ENCODE results near the gene GHRHR. TPM values are rescaled to one million over a fixed set of nuclear protein-coding genes. Genes with fewer than 3 reads are reported as not detected.

Gene GHRHR
- total RNA-seq, 1 donor from 2014 or later: not detected

DNA sequence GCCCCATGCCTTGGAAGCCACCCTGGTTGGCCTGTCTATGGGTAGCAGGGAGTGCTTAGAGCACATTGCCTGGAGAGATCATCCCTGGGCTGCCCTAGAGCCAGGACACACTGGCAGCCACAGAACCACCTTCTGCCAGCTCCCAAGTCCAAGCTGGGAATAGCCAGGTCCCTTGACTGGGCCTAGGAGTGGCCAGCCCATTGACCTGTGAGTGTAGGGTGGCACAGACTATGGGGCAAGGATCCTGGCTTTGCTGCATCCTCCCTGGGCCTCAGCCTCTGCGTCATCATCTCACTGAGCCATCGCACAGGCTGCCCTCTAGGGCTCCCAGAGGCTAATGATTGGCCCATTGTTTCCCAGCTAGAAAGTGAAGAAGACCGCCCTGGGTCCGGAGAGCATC, 45.1 kb upstream of the GHRHR start:
- DNase-seq (ENCODE audit: low read depth): no peak
- TF ChIP-seq CTCF (conservative IDR thresholded peaks at IDR 0.05; ENCODE audit: low read depth, low read length): peak; percentile 20
- H3K4me3 ChIP-seq (ENCODE audit: low read depth, low read length): no peak overlapping the region

- no peak for TF ChIP-seq CTCF (conservative IDR thresholded peaks at IDR 0.05; ENCODE audit: low read depth, low read length)
- no peak for DNase-seq (ENCODE audit: low read depth)
- no peak overlapping the region for H3K4me3 ChIP-seq (ENCODE audit: low read depth, low read length)
Measured at GRCh38 chr7:30920021-30920583, 43.7 kb upstream of the GHRHR start.

DNA sequence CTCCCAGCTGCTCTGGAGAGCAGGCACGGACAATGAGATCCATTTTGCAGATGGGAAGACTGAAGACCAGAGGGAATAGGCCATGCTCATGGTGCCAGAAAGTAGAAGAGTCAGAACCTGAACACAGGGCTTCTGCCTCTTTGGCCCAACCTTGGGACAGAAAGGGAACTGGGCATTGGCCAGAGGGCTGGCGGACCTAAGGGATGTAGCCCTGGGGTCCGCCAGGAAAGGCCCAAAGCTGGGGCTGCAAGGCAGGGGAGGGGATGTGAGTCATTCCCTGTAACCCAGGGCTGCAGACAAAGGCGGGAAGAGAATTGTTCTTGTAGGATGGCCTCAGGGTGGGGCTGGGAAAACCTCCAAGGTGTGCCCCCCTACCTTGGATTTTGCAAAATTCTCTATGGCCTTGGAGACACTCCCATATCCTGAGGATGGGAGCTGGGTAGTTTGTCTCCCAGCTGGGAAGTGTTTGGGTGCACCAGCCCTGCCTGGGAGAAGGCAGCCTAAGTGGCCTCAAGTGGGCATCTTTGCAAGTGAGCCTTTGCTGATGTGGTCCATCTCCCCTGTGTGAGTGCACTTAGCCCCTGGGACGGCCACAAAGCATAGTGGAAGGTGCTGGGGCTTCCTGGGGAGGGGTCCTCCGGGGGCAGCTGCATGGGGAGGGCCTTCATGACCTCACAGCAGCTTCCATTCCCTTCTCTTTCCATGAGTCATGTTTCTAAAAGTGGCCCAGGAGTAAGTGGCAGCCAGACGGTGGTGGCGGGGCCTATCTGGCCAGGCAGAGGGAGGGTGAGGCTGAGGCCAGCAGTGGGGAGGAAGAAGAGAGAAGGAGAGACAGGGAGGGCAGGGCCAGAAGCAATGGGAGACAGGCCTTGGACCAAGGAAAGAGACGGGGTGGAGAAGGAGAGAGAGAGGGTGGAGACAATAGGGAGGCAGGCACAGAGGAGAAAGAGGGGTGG, 42.9 kb upstream of the GHRHR start:
- no peak for TF ChIP-seq CTCF (conservative IDR thresholded peaks at IDR 0.05; ENCODE audit: low read depth, low read length)
- no peak for DNase-seq (ENCODE audit: low read depth)
- H3K4me3 ChIP-seq (ENCODE audit: low read depth, low read length): no peak overlapping the region

DNA sequence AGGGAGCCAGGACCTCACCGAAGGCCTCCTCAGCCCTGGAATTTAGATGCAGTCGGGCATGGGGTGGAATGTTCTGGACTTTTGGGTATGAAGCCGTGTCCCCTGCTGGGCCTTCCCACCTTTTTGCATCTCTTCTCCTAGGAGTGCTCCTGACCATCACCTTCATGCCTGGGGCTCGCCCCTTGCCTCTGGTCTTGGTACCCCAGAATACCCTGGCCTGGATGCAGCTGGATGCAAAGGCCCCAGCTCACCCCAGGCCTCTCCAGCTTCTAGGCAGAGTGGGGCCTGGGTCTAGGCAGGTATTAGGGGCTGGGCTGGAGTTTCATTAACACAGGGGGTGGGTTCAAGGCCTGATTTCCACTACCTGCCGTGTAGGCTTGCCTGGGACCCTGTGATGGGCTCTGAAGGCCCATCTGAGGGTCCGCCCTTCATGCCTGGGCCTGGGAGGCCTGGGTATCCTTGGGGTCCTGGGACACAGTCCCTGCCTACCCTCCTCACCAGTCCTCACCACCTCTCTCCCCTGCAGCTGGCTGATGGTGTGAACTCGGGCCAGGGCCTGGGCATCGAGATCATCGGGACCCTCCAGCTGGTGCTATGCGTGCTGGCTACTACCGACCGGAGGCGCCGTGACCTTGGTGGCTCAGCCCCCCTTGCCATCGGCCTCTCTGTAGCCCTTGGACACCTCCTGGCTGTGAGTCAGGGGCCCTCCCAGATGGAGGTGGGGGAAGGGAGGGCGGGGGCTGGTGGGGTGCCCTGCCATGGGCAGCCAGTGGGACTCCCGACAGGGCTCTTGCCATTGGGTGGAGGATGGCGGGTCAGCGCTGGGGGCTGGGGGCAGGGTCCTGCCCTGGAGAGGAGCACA, 42.0 kb upstream of the GHRHR start:
- H3K4me3 ChIP-seq (ENCODE audit: low read depth, low read length): no peak overlapping the region
- TF ChIP-seq CTCF (conservative IDR thresholded peaks at IDR 0.05; ENCODE audit: low read depth, low read length): no peak
- DNase-seq (ENCODE audit: low read depth): no peak

DNA sequence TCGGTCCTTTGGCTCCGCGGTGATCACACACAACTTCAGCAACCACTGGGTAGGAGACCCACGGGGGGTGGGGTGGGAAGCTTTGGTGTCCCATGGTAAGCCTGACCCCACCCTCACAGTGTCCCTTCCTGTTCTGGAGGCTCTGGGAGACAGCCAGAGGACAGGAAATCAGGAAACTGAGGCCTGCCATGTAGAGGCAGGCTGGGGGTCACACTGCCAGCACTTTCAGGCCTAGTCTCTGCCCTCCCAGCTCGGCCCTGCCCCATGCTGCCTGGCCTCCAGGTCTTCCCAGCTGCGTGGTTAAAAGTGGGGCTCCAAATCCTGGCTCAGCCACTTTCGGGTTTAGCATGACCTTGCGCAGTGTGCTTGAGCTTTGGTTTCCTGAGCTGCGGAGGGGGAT, 41.2 kb upstream of the GHRHR start:
- no peak for TF ChIP-seq CTCF (conservative IDR thresholded peaks at IDR 0.05; ENCODE audit: low read depth, low read length)

DNA sequence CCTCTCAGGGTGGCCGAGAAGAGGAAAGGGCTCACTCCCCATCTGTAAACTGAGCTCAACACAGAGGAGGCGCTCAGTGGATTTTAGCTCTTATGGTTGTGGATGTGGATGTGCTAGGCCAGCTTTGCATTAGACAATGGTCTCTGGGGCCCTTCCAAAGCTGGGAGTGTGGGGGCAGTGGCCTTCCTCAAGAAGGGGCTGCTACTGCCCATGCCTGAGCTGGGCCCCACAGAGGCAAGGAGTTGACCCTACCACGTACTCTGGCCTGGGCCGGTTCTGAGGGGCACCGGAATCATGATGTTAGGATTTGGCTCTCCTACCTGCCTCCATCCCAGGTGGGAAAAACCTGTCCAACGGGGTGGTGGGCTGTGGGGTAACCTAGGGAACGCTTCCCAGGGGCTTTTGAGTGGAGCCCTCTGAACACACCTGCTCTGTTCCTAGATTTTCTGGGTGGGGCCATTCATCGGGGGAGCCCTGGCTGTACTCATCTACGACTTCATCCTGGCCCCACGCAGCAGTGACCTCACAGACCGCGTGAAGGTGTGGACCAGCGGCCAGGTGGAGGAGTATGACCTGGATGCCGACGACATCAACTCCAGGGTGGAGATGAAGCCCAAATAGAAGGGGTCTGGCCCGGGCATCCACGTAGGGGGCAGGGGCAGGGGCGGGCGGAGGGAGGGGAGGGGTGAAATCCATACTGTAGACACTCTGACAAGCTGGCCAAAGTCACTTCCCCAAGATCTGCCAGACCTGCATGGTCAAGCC, 40.6 kb upstream of the GHRHR start:
- no peak for TF ChIP-seq CTCF (conservative IDR thresholded peaks at IDR 0.05; ENCODE audit: low read depth, low read length)
- no peak for DNase-seq (ENCODE audit: low read depth)
- H3K4me3 ChIP-seq (ENCODE audit: low read depth, low read length): no peak overlapping the region

More for the DNA sequence above, 41.2 kb upstream of the GHRHR start:
- DNase-seq (ENCODE audit: low read depth): no peak
- H3K4me3 ChIP-seq (ENCODE audit: low read depth, low read length): no peak overlapping the region

Data from epithelial cell of proximal tubule (primary cell).